ENCODE data around the gene DTX3. TPM values are rescaled to one million over a fixed set of nuclear protein-coding genes. Genes with fewer than 3 reads are reported as not detected.

The DTX3 gene
- total RNA-seq, 1 experiment from 2014 or later = 11.9 TPM

GRCh38 chr12:57657744-57658143 is 53.1 kb downstream of the DTX3 start:
- Histone ChIP-seq H3K9me2 (replicated peaks; ENCODE audit: low read length) (no peaks in the 10 kb centered on the region), H3K4me3 (ENCODE audit: low read length) (no peak overlapping the region), H3K4me2 (ENCODE audit: low read length) (no peak overlapping the region), H3F3A (ENCODE audit: low read length, unreplicated experiment) (no peaks in the 10 kb centered on the region), H3K4me1 (ENCODE audit: insufficient read depth, low read length) (no peaks in the 10 kb centered on the region), H3K27ac (ENCODE audit: low read length) (no peak overlapping the region), H3K9ac (ENCODE audit: low read length) (no peak overlapping the region), H4K20me1 (ENCODE audit: low read length) (no peaks in the 10 kb centered on the region), H3K27me3 (ENCODE audit: low read length) (no peaks in the 10 kb centered on the region), H3K79me2 (ENCODE audit: low read length) (no peaks in the 10 kb centered on the region), H2AFZ (ENCODE audit: low read length) (no peak overlapping the region), H3K9me3 (ENCODE audit: low read length) (peaks cover 19% of the 10 kb centered on the region), H3K36me3 (ENCODE audit: low read depth, low read length) (no peaks in the 10 kb centered on the region; the same call in 1 of the 2 replicates)
- BruUV-seq (replicated peaks) = no TSS peak
- intact Hi-C loops (cut with micrococcal nuclease) = no loop called here
- CTCF ChIA-PET = no interaction called here
- POLR2A ChIA-PET (ENCODE audit: unreplicated experiment) = no interaction called here
- ATAC-seq = no peak
- no peak for DNase-seq
- TF ChIP-seq EZH2phosphoT487 (IDR thresholded peaks at IDR 0.05; ENCODE audit: borderline replicate concordance, low read length) (no peak), EZH2 (IDR thresholded peaks at IDR 0.05; ENCODE audit: low read length, unreplicated experiment) (no peak), CTCF (conservative IDR thresholded peaks at IDR 0.05; ENCODE audit: low read depth, low read length) (no peak)

GRCh38 chr12:57658890-57659289 is 54.3 kb downstream of the DTX3 start:
- no peak for DNase-seq
- POLR2A ChIA-PET (ENCODE audit: unreplicated experiment) = no interaction called here

More at GRCh38 chr12:57658890-57659289, 54.3 kb downstream of the DTX3 start:
- Histone ChIP-seq H3K79me2 (ENCODE audit: low read length) (no peaks in the 10 kb centered on the region), H3K4me3 (ENCODE audit: low read length) (no peak overlapping the region), H3K9me3 (ENCODE audit: low read length) (peaks cover 19% of the 10 kb centered on the region), H3K4me1 (ENCODE audit: insufficient read depth, low read length) (no peaks in the 10 kb centered on the region), H2AFZ (ENCODE audit: low read length) (no peak overlapping the region), H3K27ac (ENCODE audit: low read length) (no peak overlapping the region), H3K36me3 (ENCODE audit: low read depth, low read length) (no peaks in the 10 kb centered on the region; the same call in 1 of the 2 replicates), H3K9ac (ENCODE audit: low read length) (no peak overlapping the region), H4K20me1 (ENCODE audit: low read length) (no peaks in the 10 kb centered on the region), H3K27me3 (ENCODE audit: low read length) (no peaks in the 10 kb centered on the region), H3K9me2 (replicated peaks; ENCODE audit: low read length) (no peaks in the 10 kb centered on the region), H3K4me2 (ENCODE audit: low read length) (no peak overlapping the region), H3F3A (ENCODE audit: low read length, unreplicated experiment) (no peaks in the 10 kb centered on the region)
- CTCF ChIA-PET = no interaction called here
- TF ChIP-seq EZH2phosphoT487 (IDR thresholded peaks at IDR 0.05; ENCODE audit: borderline replicate concordance, low read length) (no peak), CTCF (conservative IDR thresholded peaks at IDR 0.05; ENCODE audit: low read depth, low read length) (no peak), EZH2 (IDR thresholded peaks at IDR 0.05; ENCODE audit: low read length, unreplicated experiment) (no peak)
- intact Hi-C loops (cut with micrococcal nuclease) = no loop called here
- no TSS peak for BruUV-seq (replicated peaks)
- no peak for ATAC-seq

Other genes starting within 250 kb of the DTX3 start
- gene R3HDM2, start 173.8 kb upstream of the DTX3 start, total RNA-seq (2014; rRNA removed) = 14.0 and 15.7 TPM in 2 replicates
- gene INHBC, start 170.0 kb upstream of the DTX3 start, total RNA-seq (2014; rRNA removed) = not detected in 2 replicates
- gene INHBE, start 149.5 kb upstream of the DTX3 start, total RNA-seq (2014; rRNA removed) = not detected in 2 replicates
- gene GLI1, start 145.0 kb upstream of the DTX3 start, total RNA-seq (2014; rRNA removed) = 3.0 TPM in 1 of 2 replicates, not detected in the other
- gene ARHGAP9, start 125.0 kb upstream of the DTX3 start, total RNA-seq (2014; rRNA removed) = not detected in 2 replicates
- 209 and 210 TPM in 2 replicates for gene MARS1, start 116.8 kb upstream of the DTX3 start, total RNA-seq (2014; rRNA removed)
- 27.4 and 33.1 TPM in 2 replicates for gene DDIT3, start 84.3 kb upstream of the DTX3 start, total RNA-seq (2014; rRNA removed)
- gene MBD6, start 82.0 kb upstream of the DTX3 start, total RNA-seq (2014; rRNA removed) = 13.1 and 13.2 TPM in 2 replicates
- 88.5 and 96.4 TPM in 2 replicates for gene DCTN2, start 57.6 kb upstream of the DTX3 start, total RNA-seq (2014; rRNA removed)
- gene KIF5A, start 54.8 kb upstream of the DTX3 start, total RNA-seq (2014; rRNA removed) = not detected in 2 replicates
- gene PIP4K2C, start 13.6 kb upstream of the DTX3 start, total RNA-seq (2014; rRNA removed) = 83.6 and 88.6 TPM in 2 replicates
- gene ARHGEF25, start 6.6 kb downstream of the DTX3 start, total RNA-seq (2014; rRNA removed) = 10.0 and 18.1 TPM in 2 replicates
- 39.0 and 42.3 TPM in 2 replicates for gene B4GALNT1, start 28.4 kb downstream of the DTX3 start, total RNA-seq (2014; rRNA removed)
- 145 and 223 TPM in 2 replicates for gene OS9, start 89.3 kb downstream of the DTX3 start, total RNA-seq (2014; rRNA removed)
- gene AGAP2, start 133.9 kb downstream of the DTX3 start, total RNA-seq (2014; rRNA removed) = 0.23 and 0.40 TPM in 2 replicates
- 18.9 and 20.3 TPM in 2 replicates for gene TSPAN31, start 140.2 kb downstream of the DTX3 start, total RNA-seq (2014; rRNA removed)
- gene CDK4, start 147.5 kb downstream of the DTX3 start, total RNA-seq (2014; rRNA removed) = 212 and 229 TPM in 2 replicates
- 9.3 and 13.4 TPM in 2 replicates for gene MARCHF9, start 150.3 kb downstream of the DTX3 start, total RNA-seq (2014; rRNA removed)
- gene CYP27B1, start 162.3 kb downstream of the DTX3 start, total RNA-seq (2014; rRNA removed) = 8.1 and 8.6 TPM in 2 replicates
- 25.2 and 29.8 TPM in 2 replicates for gene METTL1, start 167.3 kb downstream of the DTX3 start, total RNA-seq (2014; rRNA removed)
- gene EEF1AKMT3, start 167.8 kb downstream of the DTX3 start, total RNA-seq (2014; rRNA removed) = 5.4 and 9.3 TPM in 2 replicates
- 55.8 and 63.0 TPM in 2 replicates for gene TSFM, start 178.0 kb downstream of the DTX3 start, total RNA-seq (2014; rRNA removed)
- 2.3 TPM in 1 of 2 replicates, not detected in the other for gene AVIL, start 213.9 kb downstream of the DTX3 start, total RNA-seq (2014; rRNA removed)
- 37.4 and 39.4 TPM in 2 replicates for gene CTDSP2, start 241.9 kb downstream of the DTX3 start, total RNA-seq (2014; rRNA removed)